CD4-positive, alpha-beta T cell treated with Interleukin-15 for 4 hours (primary cell): Measurements from ENCODE around the gene MAN1B1.
"Not testable (repeated sequence)": the region's sequence is repeated elsewhere in the genome, so short reads cannot be mapped to it uniquely, and the experiment has no call there.

Experiments used
- DNase-seq: peaks from one replicate; pipeline ENCODE4 v3.0.0-alpha.2; 2020; ENCODE audit warnings: low spot score

MAN1B1 gene

DNA sequence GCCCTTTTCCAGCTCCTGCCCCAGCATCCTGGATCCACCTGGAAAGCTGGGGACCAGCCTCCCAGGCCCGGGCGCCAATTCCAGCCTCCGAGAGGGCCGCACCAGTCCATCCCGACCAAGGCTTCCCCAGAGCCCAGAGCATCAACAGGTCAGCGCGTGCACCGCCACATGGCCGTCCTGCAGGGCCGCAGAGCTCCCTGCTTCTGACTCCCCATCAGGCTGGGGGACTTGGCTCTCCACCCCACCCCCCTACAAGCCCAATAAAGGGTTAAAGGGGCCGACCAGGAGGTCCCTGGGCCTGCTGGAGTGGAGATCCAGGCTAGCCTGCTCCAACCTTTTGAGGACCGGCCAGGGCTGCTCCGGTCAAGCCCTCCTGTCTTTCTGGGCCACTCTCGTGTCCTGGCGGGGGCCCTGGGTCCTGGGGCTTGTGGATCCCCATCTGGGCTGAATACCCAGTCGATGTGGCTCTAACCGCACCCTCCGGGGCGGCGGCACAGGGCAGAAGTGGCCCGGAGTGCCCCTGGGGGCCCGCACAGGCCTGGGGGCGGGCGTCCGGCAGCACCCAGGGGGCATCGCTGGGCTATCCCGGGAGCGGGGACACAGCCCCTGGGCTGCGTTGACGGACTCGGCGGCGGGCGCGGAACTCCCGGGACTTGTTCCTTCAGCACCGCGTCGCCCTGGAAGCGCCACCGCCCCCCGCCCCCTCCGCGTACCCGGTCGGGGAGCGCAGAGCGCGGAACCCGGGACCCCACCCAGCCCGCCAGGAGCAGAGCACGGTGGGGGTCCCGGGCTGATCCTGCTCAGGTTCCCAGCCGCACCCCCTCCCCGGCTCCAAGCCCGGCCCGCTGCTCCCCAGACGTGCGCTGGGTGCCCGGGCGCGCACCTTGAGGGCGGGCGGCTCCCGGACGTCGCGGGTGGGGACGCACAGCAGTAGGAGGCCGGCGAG lies 33.5 kb upstream of the MAN1B1 start:
- no peak for DNase-seq

- DNase-seq = peak; percentile 34
Measured at GRCh38 chr9:137053944-137054931, 32.5 kb upstream of the MAN1B1 start, which contains the start of gene ENTPD2. ENTPD2 (minus strand) TSS chr9:137054061; CDS start chr9:137053997, 64 bp downstream.

- no peak for DNase-seq
Measured at GRCh38 chr9:137054932-137055384, 31.8 kb upstream of the MAN1B1 start.

DNA sequence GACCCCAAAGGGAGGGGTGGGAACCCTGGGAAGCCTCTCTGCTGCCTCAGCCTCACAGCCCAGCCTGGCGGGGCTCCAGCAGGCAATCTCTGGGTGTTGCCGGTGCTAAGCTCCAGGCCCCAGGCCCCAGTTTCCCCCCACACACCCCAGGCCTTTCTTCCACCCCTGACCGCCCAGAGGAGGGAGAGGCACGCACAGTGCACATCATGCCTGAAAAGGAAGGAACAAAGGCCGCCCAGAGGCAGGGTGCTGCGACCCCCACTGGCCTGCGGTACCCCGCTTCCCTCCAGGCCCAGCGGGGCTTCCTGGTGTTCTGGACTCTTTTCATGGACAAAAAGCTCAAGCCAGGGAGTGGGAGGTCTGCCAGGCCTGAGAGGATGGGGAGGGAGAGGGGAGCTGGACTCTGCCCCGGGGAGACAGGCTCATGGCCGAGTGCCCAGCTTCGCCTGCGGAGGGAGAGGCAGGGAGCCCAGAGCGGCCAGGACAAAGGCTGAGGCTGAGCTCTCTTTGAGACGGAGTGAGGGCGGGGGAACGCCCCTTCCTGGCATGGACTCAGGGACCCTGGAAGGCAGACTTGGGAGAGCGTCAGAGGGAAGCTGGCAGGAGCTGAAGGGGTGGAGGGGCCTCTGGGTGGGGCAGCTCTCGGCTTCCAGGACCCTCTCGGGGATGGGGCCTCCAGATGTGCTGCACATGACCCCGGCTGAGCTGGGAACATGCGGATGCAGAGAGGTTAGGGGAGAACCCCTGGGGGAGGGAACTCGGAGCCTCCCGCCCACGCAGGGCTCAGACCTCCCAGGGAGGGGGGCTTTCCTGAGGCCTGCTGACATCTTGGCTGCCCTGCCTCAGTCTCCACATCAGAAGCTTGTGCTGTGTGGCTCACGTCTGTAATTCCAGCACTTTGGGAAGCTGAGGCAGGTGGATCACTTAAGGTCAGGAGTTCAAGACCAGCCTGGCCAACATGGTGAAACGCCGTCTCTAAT lies 31.1 kb upstream of the MAN1B1 start:
- no peak for DNase-seq

DNA sequence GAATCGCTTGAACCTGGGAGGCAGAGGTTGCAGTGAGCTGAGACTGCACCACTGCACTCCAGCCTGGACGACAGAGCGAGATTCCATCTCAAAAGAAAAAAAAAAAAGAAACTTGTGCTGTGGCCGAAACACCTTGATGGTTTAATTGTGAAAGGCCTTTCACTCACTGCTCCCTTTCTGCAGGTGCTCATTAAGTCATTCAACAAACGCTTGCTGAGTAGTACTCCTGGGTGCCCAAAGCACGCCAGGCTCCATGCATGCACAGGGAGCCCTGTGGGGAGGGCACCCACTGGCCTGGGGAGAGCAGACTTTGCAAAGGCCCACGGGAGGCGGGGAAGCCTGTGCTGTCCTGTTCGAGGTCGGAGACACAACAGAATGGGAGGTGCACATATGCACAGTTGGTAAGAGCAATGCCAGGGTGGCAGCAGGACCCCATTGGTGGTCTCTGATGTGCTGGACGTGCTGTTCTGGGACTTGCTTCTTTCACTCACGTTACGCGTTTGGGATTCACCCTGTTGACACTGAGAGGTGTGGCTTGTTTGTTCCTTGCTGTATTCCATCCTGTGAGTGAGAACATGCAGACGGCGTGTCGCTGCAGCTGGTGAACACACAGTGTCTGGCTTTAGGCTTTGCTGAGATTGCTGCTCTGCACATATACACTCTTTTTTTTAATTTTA lies 29.9 kb upstream of the MAN1B1 start:
- no peak for DNase-seq

DNA sequence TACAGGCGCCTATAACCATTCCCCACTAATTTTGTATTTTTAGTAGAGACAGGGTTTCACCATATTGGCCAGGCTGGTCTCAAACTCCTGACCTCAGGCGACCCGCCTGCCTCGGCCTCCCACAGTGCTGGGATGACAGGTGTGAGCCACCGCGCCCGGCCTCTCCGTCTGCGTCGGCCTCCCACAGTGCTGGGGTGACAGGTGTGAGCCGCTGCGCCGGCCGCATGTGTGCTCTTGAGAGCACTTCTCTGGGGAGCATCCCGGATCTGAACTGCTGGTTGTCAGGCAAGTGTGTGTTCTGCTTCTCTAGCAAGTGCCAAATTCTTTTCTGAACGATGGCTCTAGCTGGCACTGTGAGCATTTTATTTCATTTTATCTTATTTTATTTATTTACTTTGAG lies 29.2 kb upstream of the MAN1B1 start:
- DNase-seq = no peak

DNA sequence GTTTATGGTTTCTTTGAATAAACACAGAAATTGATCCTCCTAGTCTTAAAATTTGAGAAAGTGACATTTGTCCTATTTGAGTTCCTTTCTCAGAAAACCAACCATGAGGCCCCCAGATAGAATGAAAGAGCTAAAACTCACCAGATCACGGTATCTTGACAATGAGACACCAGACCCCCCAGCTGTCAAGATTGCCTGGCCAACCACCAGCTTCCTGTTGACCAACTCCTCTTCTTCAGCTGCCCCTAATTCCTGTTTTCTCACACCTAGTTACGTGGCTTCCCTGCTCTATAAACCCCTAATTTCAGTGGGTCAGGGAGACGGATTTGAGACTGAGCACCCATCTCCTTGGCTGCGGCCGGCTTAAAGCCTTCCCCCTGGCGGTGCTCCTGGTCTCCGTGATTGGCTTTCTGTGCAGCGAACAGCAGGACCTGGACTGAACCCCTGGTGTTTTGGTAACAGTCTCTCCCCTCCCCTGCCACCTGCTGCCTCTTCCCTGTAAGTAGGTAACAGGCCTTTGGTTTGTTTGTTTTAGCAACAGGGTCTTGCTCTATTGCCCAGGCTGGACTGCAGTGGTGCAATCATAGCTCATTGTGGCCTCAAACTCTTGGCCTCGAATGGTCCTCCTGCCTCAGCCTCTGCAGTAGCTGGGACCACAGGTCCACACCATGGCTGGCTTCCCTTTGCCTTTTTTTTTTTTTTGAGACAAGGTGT lies 28.1 kb upstream of the MAN1B1 start:
- no peak for DNase-seq

DNA sequence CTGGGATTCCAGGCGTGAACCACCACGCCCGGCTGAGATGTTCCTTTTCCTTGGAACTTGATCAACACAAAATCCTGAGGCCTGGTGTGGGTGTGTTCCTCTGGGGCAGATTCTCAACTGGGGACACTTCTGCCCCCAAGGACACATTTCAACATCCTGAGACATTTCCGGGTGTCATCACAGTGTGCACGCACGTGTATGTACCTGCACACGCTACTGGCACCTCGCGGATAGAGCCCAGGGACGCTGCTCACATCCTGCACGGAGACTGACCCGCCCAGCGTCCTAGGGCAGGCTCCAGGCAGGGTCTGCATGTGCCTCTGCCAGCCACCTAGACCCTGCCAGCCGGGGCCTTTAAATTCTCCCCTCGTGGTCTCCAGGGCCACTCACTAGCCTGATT lies 24.4 kb upstream of the MAN1B1 start:
- no peak for DNase-seq

DNA sequence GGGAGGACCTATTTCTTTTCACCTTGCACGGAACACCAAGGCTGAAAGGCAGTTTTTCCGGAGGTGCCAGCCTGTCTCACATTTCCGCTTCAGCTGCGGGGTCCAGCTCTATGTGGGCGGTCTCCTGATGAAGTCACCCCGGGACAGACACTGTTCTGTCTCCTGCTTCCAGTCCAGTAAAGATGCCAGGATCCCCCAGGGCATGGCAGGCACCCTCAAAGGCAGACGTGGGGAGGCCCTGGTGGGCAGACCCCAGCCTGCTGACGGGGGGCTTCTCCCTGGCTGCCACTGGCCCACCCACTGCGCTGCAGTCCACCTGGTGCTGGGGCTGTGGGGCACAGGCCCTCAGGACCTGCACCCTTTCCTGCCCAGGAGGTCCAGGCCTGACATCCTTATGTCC lies 24.0 kb upstream of the MAN1B1 start:
- DNase-seq = not testable (repeated sequence)

GRCh38 chr9:137063311-137064026 lies 23.3 kb upstream of the MAN1B1 start:
- no peak for DNase-seq

DNA sequence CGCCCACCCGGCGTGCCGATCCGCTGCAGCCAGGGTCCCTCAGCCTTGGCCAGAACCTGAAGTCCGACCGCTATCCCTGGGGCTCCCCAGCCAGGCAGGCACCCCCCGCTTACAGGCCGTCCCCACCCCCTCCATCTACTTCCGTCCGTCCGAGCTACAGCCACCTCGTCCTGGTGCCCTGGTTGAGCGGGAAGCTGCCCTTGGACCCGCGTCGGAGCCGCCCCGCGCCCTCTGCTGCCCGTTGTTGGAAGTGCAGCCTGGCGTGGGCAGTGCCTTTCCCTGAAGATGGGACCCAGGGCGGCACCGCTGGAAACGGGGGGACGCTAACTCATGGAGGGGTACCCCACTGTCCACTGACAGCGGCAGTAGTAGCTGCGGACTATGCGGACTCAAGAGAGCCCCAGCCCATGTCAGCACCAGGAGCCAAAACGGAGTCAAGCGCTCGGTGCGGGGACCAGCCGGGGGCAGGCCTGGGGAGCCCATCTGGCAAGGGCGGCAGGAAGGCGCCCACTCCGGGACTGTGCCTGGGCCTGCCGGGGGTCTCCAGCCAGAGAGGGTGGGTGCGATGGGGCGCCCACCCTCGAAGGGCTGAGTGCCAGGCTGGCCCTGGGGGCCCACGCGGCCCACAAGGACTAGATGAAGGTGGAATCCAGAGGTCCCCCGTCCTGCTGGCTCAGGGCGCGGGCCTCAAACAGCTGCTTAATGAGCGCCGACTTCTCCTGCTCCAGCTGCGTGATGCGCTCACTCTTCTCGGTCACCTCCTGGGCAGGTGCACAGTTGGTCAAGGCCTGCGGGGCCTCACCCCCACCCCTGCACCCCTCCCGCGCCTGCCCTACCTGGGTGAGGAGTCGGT lies 22.5 kb upstream of the MAN1B1 start:
- DNase-seq = peak; percentile 55

DNA sequence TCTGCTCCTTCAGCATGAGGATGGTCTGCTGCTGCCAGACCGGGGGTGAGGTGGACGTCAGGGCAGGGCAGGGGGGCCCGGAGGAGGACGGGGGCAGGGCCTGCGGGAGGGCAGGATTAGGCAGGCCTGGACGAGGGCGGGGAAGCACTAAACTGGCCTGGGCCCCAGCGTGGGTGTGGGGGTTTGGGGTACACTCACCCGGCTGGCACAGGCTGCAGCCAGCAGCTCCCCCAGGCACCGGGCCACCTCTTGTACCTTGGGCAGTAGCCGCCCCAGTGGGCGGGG lies 22.0 kb upstream of the MAN1B1 start:
- DNase-seq = no peak

- DNase-seq = no peak
Measured at GRCh38 chr9:137065336-137065967, 21.3 kb upstream of the MAN1B1 start.

GRCh38 chr9:137066096-137066861 lies 20.5 kb upstream of the MAN1B1 start:
- no peak for DNase-seq

GRCh38 chr9:137067860-137068538 lies 18.8 kb upstream of the MAN1B1 start:
- peak; percentile 90 for DNase-seq
